HS-5 (cell line): ENCODE measurements around the gene CCDC3.

ENCODE experiments used
- DNase-seq: peaks from one replicate; pipeline ENCODE4 v3.0.0-alpha.2; 2012; ENCODE audit warnings: low read depth

CCDC3 gene

GRCh38 chr10:12922117-12922900 is 79.2 kb downstream of the CCDC3 start:
- no peak for DNase-seq

- DNase-seq = no peak
Measured at GRCh38 chr10:12921163-12921562, 80.3 kb downstream of the CCDC3 start.

GRCh38 chr10:12919574-12919973 is 81.9 kb downstream of the CCDC3 start:
- DNase-seq = no peak

GRCh38 chr10:12916587-12916986 is 84.9 kb downstream of the CCDC3 start:
- DNase-seq = no peak

- no peak for DNase-seq
Measured at GRCh38 chr10:12915637-12916168, 85.8 kb downstream of the CCDC3 start.

GRCh38 chr10:12914111-12914510 is 87.4 kb downstream of the CCDC3 start:
- DNase-seq = no peak

GRCh38 chr10:12911795-12912194 is 89.7 kb downstream of the CCDC3 start:
- DNase-seq = no peak

GRCh38 chr10:12910835-12911234 is 90.7 kb downstream of the CCDC3 start:
- DNase-seq = no peak

- DNase-seq = no peak
Measured at GRCh38 chr10:12909836-12910185, 91.7 kb downstream of the CCDC3 start.

GRCh38 chr10:12909182-12909835 is 92.2 kb downstream of the CCDC3 start:
- no peak for DNase-seq

- no peak for DNase-seq
Measured at GRCh38 chr10:12908773-12909172, 92.7 kb downstream of the CCDC3 start.

- DNase-seq = no peak
Measured at GRCh38 chr10:12907656-12908055, 93.9 kb downstream of the CCDC3 start.

GRCh38 chr10:12906051-12906541 is 95.4 kb downstream of the CCDC3 start:
- no peak for DNase-seq

GRCh38 chr10:12905067-12905466 is 96.4 kb downstream of the CCDC3 start:
- no peak for DNase-seq

- no peak for DNase-seq
Measured at GRCh38 chr10:12902851-12903358, 98.6 kb downstream of the CCDC3 start.

- no peak for DNase-seq
Measured at GRCh38 chr10:12902135-12902572, 99.4 kb downstream of the CCDC3 start.

- DNase-seq = no peak
Measured at GRCh38 chr10:12899546-12899945, 102.0 kb downstream of the CCDC3 start.

- no peak for DNase-seq
Measured at GRCh38 chr10:12898271-12898670, 103.2 kb downstream of the CCDC3 start.

GRCh38 chr10:12897278-12897677 is 104.2 kb downstream of the CCDC3 start:
- no peak for DNase-seq

GRCh38 chr10:12896251-12896650 is 105.3 kb downstream of the CCDC3 start:
- DNase-seq = no peak

- no peak for DNase-seq
Measured at GRCh38 chr10:12892924-12893323, 108.6 kb downstream of the CCDC3 start.

- no peak for DNase-seq
Measured at GRCh38 chr10:12890958-12891357, 110.6 kb downstream of the CCDC3 start.

- no peak for DNase-seq
Measured at GRCh38 chr10:12888470-12888869, 113.0 kb downstream of the CCDC3 start.
